Measurements from ENCODE around the gene AP4E1. TPM values are rescaled to one million over a fixed set of nuclear protein-coding genes. Genes with fewer than 3 reads are reported as not detected.

The AP4E1 gene
- total RNA-seq, 2 donors from 2014 or later: 6.1 to 9.2 TPM

GRCh38 chr15:50973605-50974004 lies 65.1 kb downstream of the AP4E1 start:
- no peak for TF ChIP-seq POLR2A (IDR thresholded peaks at IDR 0.05)
- no peak for TF ChIP-seq POLR2AphosphoS5 (IDR thresholded peaks at IDR 0.05)
- TF ChIP-seq CTCF (IDR thresholded peaks at IDR 0.05): no peak
- no peaks in the 10 kb centered on the region for H3K9me3 ChIP-seq
- WGBS: 100% methylated on average over 4 of the region's 4 CpGs

GRCh38 chr15:50977162-50977561 lies 68.7 kb downstream of the AP4E1 start:
- Histone ChIP-seq H3K27ac (no peak overlapping the region), H3K9me3 (no peaks in the 10 kb centered on the region), H3K4me1 (replicated peaks) (no peaks in the 10 kb centered on the region), H3K4me3 (no peak overlapping the region), H3K27me3 (replicated peaks; ENCODE audit: insufficient read depth) (no peaks in the 10 kb centered on the region), H3K36me3 (no peaks in the 10 kb centered on the region)
- TF ChIP-seq CTCF (IDR thresholded peaks at IDR 0.05) (no peak), POLR2A (IDR thresholded peaks at IDR 0.05) (no peak), POLR2AphosphoS5 (IDR thresholded peaks at IDR 0.05) (no peak)
- 64% methylated on average over 2 of the region's 2 CpGs for WGBS
- DNase-seq (ENCODE audit: low spot score): no peak
- intact Hi-C loops (cut with DNase I): no loop called here

More at GRCh38 chr15:50973605-50974004, 65.1 kb downstream of the AP4E1 start:
- Histone ChIP-seq H3K27me3 (replicated peaks; ENCODE audit: insufficient read depth) (no peaks in the 10 kb centered on the region), H3K4me3 (no peak overlapping the region), H3K27ac (no peak overlapping the region), H3K4me1 (replicated peaks) (no peaks in the 10 kb centered on the region), H3K36me3 (no peaks in the 10 kb centered on the region)
- intact Hi-C loops (cut with DNase I): no loop called here
- no peak for DNase-seq (ENCODE audit: low spot score)

- Histone ChIP-seq H3K36me3 (no peaks in the 10 kb centered on the region), H3K4me3 (no peak overlapping the region), H3K4me1 (replicated peaks) (no peaks in the 10 kb centered on the region), H3K9me3 (no peaks in the 10 kb centered on the region), H3K27me3 (replicated peaks; ENCODE audit: insufficient read depth) (no peaks in the 10 kb centered on the region), H3K27ac (no peak overlapping the region)
- WGBS: 95% methylated on average over 4 of the region's 4 CpGs
- intact Hi-C loops (cut with DNase I): no loop called here
- no peak for DNase-seq (ENCODE audit: low spot score)
- TF ChIP-seq POLR2AphosphoS5 (IDR thresholded peaks at IDR 0.05): no peak
Observed at GRCh38 chr15:50978580-50978979, 70.1 kb downstream of the AP4E1 start.

- Histone ChIP-seq H3K9me3 (no peaks in the 10 kb centered on the region), H3K36me3 (no peaks in the 10 kb centered on the region), H3K4me1 (replicated peaks) (no peaks in the 10 kb centered on the region), H3K4me3 (no peak overlapping the region), H3K27me3 (replicated peaks; ENCODE audit: insufficient read depth) (no peaks in the 10 kb centered on the region), H3K27ac (no peak overlapping the region)
- intact Hi-C loops (cut with DNase I): no loop called here
- DNase-seq (ENCODE audit: low spot score): no peak
- no peak for TF ChIP-seq CTCF (IDR thresholded peaks at IDR 0.05)
- no peak for TF ChIP-seq POLR2A (IDR thresholded peaks at IDR 0.05)
- TF ChIP-seq POLR2AphosphoS5 (IDR thresholded peaks at IDR 0.05): no peak
- 71% methylated on average over 1 of the region's 1 CpG for WGBS
Observed at GRCh38 chr15:50979041-50979440, 70.6 kb downstream of the AP4E1 start.

- H3K36me3 ChIP-seq: no peaks in the 10 kb centered on the region
- DNase-seq (ENCODE audit: low spot score): no peak
- intact Hi-C loops (cut with DNase I): no loop called here
- no peaks in the 10 kb centered on the region for H3K27me3 ChIP-seq (replicated peaks; ENCODE audit: insufficient read depth)
- TF ChIP-seq POLR2A (IDR thresholded peaks at IDR 0.05) (no peak), POLR2AphosphoS5 (IDR thresholded peaks at IDR 0.05) (no peak), CTCF (IDR thresholded peaks at IDR 0.05) (no peak)
- H3K4me3 ChIP-seq: no peak overlapping the region
- no peaks in the 10 kb centered on the region for H3K9me3 ChIP-seq
- no peak overlapping the region for H3K27ac ChIP-seq
- WGBS: 75% methylated on average over 4 of the region's 4 CpGs
- H3K4me1 ChIP-seq (replicated peaks): no peaks in the 10 kb centered on the region
Observed at GRCh38 chr15:50993598-50993997, 85.1 kb downstream of the AP4E1 start.
